Measurements from ENCODE around the gene DSCAML1. TPM values are rescaled to one million over a fixed set of nuclear protein-coding genes. Genes with fewer than 3 reads are reported as not detected.

DSCAML1 gene
- total and polyA plus RNA-seq, 4 donors: 0.18 to 1.5 (median 1.1) TPM

GRCh38 chr11:117601006-117601708, 195.9 kb downstream of the DSCAML1 start:
- ATAC-seq (ENCODE audit: insufficient read depth, low FRiP score): no peak
- 83% methylated on average over 9 of the region's 9 CpGs for WGBS, 2 donors
- Histone ChIP-seq H3K27me3 (ENCODE audit: control insufficient read depth in 3 of 3, insufficient read depth in 3 of 3, low read length in 2 of 3) (peaks cover 0 to 23% (median 7%) of the 10 kb centered on the region in 3 donors), H3K4me1 (ENCODE audit: control insufficient read depth in 5 of 5, insufficient read depth in 5 of 5, low read length in 5 of 5) (peaks cover 0 to 4% (median 0%) of the 10 kb centered on the region in 5 donors), H3K36me3 (ENCODE audit: control insufficient read depth in 4 of 4, insufficient read depth in 4 of 4, low read length in 4 of 4) (no peaks in the 10 kb centered on the region), H3K9me3 (ENCODE audit: control insufficient read depth in 4 of 4, insufficient read depth in 3 of 4, low read length in 3 of 4) (no peaks in the 10 kb centered on the region), H3K27ac (ENCODE audit: low read depth in 1 of 2, low read length in 1 of 2) (no peak overlapping the region), H3K4me3 (no peak overlapping the region), H3K9ac (ENCODE audit: insufficient read depth in 1 of 2, low read length in 2 of 2) (no peak overlapping the region)
- DNase-seq: no peak
- TF ChIP-seq CTCF (IDR thresholded peaks at IDR 0.05; ENCODE audit: control extremely low read depth, extremely low read depth): no peak

- no peak for TF ChIP-seq CTCF (IDR thresholded peaks at IDR 0.05; ENCODE audit: control extremely low read depth, extremely low read depth)
- H3K9ac ChIP-seq (ENCODE audit: insufficient read depth in 1 of 2, low read length in 2 of 2): no peak overlapping the region
- no peaks in the 10 kb centered on the region for H3K36me3 ChIP-seq (ENCODE audit: control insufficient read depth in 4 of 4, insufficient read depth in 4 of 4, low read length in 4 of 4)
- no peaks in the 10 kb centered on the region for H3K9me3 ChIP-seq (ENCODE audit: control insufficient read depth in 4 of 4, insufficient read depth in 3 of 4, low read length in 3 of 4)
- no peak for DNase-seq
- 44 to 50% methylated on average over 10 of the region's 10 CpGs for WGBS, 2 donors
- no peak for ATAC-seq (ENCODE audit: insufficient read depth, low FRiP score)
- H3K27ac ChIP-seq (ENCODE audit: low read depth in 1 of 2, low read length in 1 of 2): no peak overlapping the region
- no peak overlapping the region for H3K4me3 ChIP-seq
- peaks cover 0 to 4% (median 0%) of the 10 kb centered on the region in 5 donors for H3K4me1 ChIP-seq (ENCODE audit: control insufficient read depth in 5 of 5, insufficient read depth in 5 of 5, low read length in 5 of 5)
- peaks cover 0 to 23% (median 7%) of the 10 kb centered on the region in 3 donors for H3K27me3 ChIP-seq (ENCODE audit: control insufficient read depth in 3 of 3, insufficient read depth in 3 of 3, low read length in 2 of 3)
Observed at GRCh38 chr11:117600234-117600783, 196.7 kb downstream of the DSCAML1 start.

- peak; percentile 47 to 75 (median 74) for DNase-seq
- H3K9me3 ChIP-seq (ENCODE audit: control insufficient read depth in 4 of 4, insufficient read depth in 3 of 4, low read length in 3 of 4): peaks cover 0 to 4% (median 0%) of the 10 kb centered on the region in 4 donors
- no peak overlapping the region for H3K27ac ChIP-seq (ENCODE audit: low read depth in 1 of 2, low read length in 1 of 2)
- no peak for TF ChIP-seq CTCF (IDR thresholded peaks at IDR 0.05; ENCODE audit: control extremely low read depth, extremely low read depth)
- peaks cover 0 to 4% (median 0%) of the 10 kb centered on the region in 5 donors for H3K4me1 ChIP-seq (ENCODE audit: control insufficient read depth in 5 of 5, insufficient read depth in 5 of 5, low read length in 5 of 5)
- H3K36me3 ChIP-seq (ENCODE audit: control insufficient read depth in 4 of 4, insufficient read depth in 4 of 4, low read length in 4 of 4): no peaks in the 10 kb centered on the region
- H3K9ac ChIP-seq (ENCODE audit: insufficient read depth in 1 of 2, low read length in 2 of 2): no peak overlapping the region
- H3K4me3 ChIP-seq: no peak overlapping the region
- no peak for ATAC-seq (ENCODE audit: insufficient read depth, low FRiP score)
- H3K27me3 ChIP-seq (ENCODE audit: control insufficient read depth in 3 of 3, insufficient read depth in 3 of 3, low read length in 2 of 3): peaks cover 0 to 19% (median 7%) of the 10 kb centered on the region in 3 donors
- WGBS, 2 donors: 44 to 47% methylated on average over 7 of the region's 7 CpGs
Observed at GRCh38 chr11:117597071-117597470, 199.9 kb downstream of the DSCAML1 start.
